OCI-LY1 (cell line): ENCODE measurements around the gene DPF3.

ENCODE experiments used
- H2AFZ ChIP-seq: fragments of 200-600 bp; sonication (generic), shearing (Covaris generic); 2 replicates; pipeline ENCODE4 v1.6.0; 2014; ENCODE audit warnings: antibody characterized with exemption, mild to moderate bottlenecking, low read length
- H3F3A ChIP-seq: fragments of 200-600 bp; sonication (generic), shearing (Covaris generic); 2 replicates; pipeline ENCODE4 v1.6.0; 2014; ENCODE audit warnings: mild to moderate bottlenecking, antibody characterized with exemption, low read length, moderate library complexity; ENCODE audit not compliant: insufficient read depth
- H3K27ac ChIP-seq: fragments of 200-600 bp; sonication (generic); 2 replicates; pipeline ENCODE4 v1.5.1; 2014; ENCODE audit warnings: low read length, mixed run types, mild to moderate bottlenecking, low read depth; ENCODE audit not compliant: poor library complexity, severe bottlenecking
- H3K27me3 ChIP-seq: fragments of 200-600 bp; sonication (generic); 2 replicates; pipeline ENCODE4 v1.6.0; 2014; ENCODE audit warnings: antibody characterized with exemption, mild to moderate bottlenecking, low read length, moderate library complexity; ENCODE audit not compliant: insufficient read depth
- H3K36me3 ChIP-seq: fragments of 200-600 bp; sonication (generic); 2 replicates; pipeline ENCODE4 v1.6.1; 2014; ENCODE audit warnings: mild to moderate bottlenecking, antibody characterized with exemption, low read length, moderate library complexity, mixed read lengths; ENCODE audit not compliant: insufficient read depth
- H3K4me1 ChIP-seq: fragments of 200-600 bp; sonication (generic); 2 replicates; pipeline ENCODE4 v1.5.1; 2014; ENCODE audit warnings: mild to moderate bottlenecking, low read length, moderate library complexity; ENCODE audit not compliant: insufficient read depth, severe bottlenecking
- H3K4me2 ChIP-seq: fragments of 200-600 bp; sonication (generic), shearing (Covaris generic); 2 replicates; pipeline ENCODE4 v1.6.1; 2014; ENCODE audit warnings: low read length
- H3K4me3 ChIP-seq: fragments of 200-600 bp; sonication (generic); 2 replicates; pipeline ENCODE4 v1.5.1; 2014; ENCODE audit warnings: low read length, low read depth, mild to moderate bottlenecking, mixed read lengths; ENCODE audit not compliant: poor library complexity, severe bottlenecking
- H3K79me2 ChIP-seq: fragments of 200-600 bp; shearing (Covaris generic); 2 replicates; pipeline ENCODE4 v1.6.1; 2016; ENCODE audit warnings: mixed run types, low read length, mixed read lengths; ENCODE audit not compliant: insufficient read depth
- H3K9ac ChIP-seq: fragments of 200-600 bp; sonication (generic), shearing (Covaris generic); 2 replicates; pipeline ENCODE4 v1.6.1; 2014; ENCODE audit warnings: mild to moderate bottlenecking, low read length, mixed read lengths
- H3K9me2 ChIP-seq: fragments of 200-600 bp; sonication (generic), shearing (Covaris generic); 2 replicates; pipeline ENCODE4 v1.6.1; 2014; ENCODE audit warnings: low read depth, mild to moderate bottlenecking, low read length, mixed read lengths
- H3K9me3 ChIP-seq: fragments of 200-600 bp; shearing (Covaris generic); 2 replicates; pipeline ENCODE4 v1.6.1; 2014; ENCODE audit warnings: low read length, mixed read lengths
- H4K20me1 ChIP-seq: fragments of 200-600 bp; sonication (generic), shearing (Covaris generic); 2 replicates; pipeline ENCODE4 v1.6.0; 2016; ENCODE audit warnings: mild to moderate bottlenecking, low read length; ENCODE audit not compliant: insufficient read depth
- EZH2 ChIP-seq: fragments of 200-600 bp; sonication (generic), shearing (Covaris generic); IDR thresholded peaks from 2 replicates; pipeline ENCODE4 v1.8.0; 2017; ENCODE audit warnings: borderline replicate concordance, mixed run types, mild to moderate bottlenecking, antibody characterized with exemption, low read length, moderate library complexity, mixed read lengths
- TF ChIP-seq, protein P1 (sequence below): fragments of 200-600 bp; sonication (generic), shearing (Covaris generic); IDR thresholded peaks from 2 replicates; pipeline ENCODE4 v1.5.1; 2017; ENCODE audit warnings: mild to moderate bottlenecking, antibody characterized with exemption, low read length, moderate library complexity, mixed read lengths

The DPF3 gene

DNA sequence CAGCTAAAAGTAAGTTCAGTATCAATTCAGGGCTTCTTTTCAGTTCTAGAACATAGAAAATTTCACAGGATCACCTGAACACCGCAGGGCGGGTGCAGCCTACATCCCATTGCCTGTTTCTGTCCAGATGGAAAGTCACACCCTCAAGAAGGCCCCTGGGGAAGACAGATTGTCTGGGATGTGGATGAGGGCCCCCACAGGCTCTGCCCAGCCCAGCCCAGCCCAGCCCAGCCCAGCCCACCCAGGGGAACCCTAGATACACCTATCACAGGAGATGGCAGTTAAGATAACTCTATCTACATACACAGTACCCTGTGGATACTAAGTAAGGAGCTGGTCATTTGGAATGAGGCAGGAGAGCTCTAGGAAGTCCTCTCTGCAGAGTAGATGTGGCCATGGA is 68.4 kb downstream of the DPF3 start:
- Histone ChIP-seq H3K4me2 (no peak overlapping the region), H2AFZ (no peak overlapping the region), H3K4me1 (no peaks in the 10 kb centered on the region), H3K9ac (no peak overlapping the region), H3K9me3 (no peaks in the 10 kb centered on the region), H3K27me3 (no peaks in the 10 kb centered on the region), H3K27ac (no peak overlapping the region), H3F3A (no peaks in the 10 kb centered on the region), H3K9me2 (no peaks in the 10 kb centered on the region), H3K36me3 (no peaks in the 10 kb centered on the region), H3K4me3 (no peak overlapping the region), H4K20me1 (no peaks in the 10 kb centered on the region), H3K79me2 (no peaks in the 10 kb centered on the region)
- TF ChIP-seq, protein P1, sequence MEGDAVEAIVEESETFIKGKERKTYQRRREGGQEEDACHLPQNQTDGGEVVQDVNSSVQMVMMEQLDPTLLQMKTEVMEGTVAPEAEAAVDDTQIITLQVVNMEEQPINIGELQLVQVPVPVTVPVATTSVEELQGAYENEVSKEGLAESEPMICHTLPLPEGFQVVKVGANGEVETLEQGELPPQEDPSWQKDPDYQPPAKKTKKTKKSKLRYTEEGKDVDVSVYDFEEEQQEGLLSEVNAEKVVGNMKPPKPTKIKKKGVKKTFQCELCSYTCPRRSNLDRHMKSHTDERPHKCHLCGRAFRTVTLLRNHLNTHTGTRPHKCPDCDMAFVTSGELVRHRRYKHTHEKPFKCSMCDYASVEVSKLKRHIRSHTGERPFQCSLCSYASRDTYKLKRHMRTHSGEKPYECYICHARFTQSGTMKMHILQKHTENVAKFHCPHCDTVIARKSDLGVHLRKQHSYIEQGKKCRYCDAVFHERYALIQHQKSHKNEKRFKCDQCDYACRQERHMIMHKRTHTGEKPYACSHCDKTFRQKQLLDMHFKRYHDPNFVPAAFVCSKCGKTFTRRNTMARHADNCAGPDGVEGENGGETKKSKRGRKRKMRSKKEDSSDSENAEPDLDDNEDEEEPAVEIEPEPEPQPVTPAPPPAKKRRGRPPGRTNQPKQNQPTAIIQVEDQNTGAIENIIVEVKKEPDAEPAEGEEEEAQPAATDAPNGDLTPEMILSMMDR = no peak
- TF ChIP-seq EZH2 = no peak

GRCh38 chr14:72824051-72824450 is 69.8 kb downstream of the DPF3 start:
- TF ChIP-seq, protein P1 = no peak
- no peak for TF ChIP-seq EZH2
- H3K4me1 ChIP-seq = no peaks in the 10 kb centered on the region
- no peaks in the 10 kb centered on the region for H4K20me1 ChIP-seq
- no peaks in the 10 kb centered on the region for H3K79me2 ChIP-seq
- H3K9me3 ChIP-seq = no peaks in the 10 kb centered on the region
- H3K36me3 ChIP-seq = no peaks in the 10 kb centered on the region
- no peak overlapping the region for H3K27ac ChIP-seq
- no peaks in the 10 kb centered on the region for H3K27me3 ChIP-seq
- H3K4me3 ChIP-seq = no peak overlapping the region
- no peak overlapping the region for H2AFZ ChIP-seq
- H3F3A ChIP-seq = no peaks in the 10 kb centered on the region
- H3K4me2 ChIP-seq = no peak overlapping the region
- no peaks in the 10 kb centered on the region for H3K9me2 ChIP-seq
- H3K9ac ChIP-seq = no peak overlapping the region

GRCh38 chr14:72822946-72823611 is 70.8 kb downstream of the DPF3 start:
- Histone ChIP-seq H3K27me3 (no peaks in the 10 kb centered on the region), H3K9me3 (no peaks in the 10 kb centered on the region), H4K20me1 (no peaks in the 10 kb centered on the region), H3K36me3 (no peaks in the 10 kb centered on the region), H3K4me2 (no peak overlapping the region), H2AFZ (no peak overlapping the region), H3K27ac (no peak overlapping the region), H3K4me3 (no peak overlapping the region), H3F3A (no peaks in the 10 kb centered on the region), H3K4me1 (no peaks in the 10 kb centered on the region), H3K9me2 (no peaks in the 10 kb centered on the region), H3K79me2 (no peaks in the 10 kb centered on the region), H3K9ac (no peak overlapping the region)
- TF ChIP-seq, protein P1 = no peak
- no peak for TF ChIP-seq EZH2
